Liver (tissue), 9 donors: ENCODE data around the gene JPH3. TPM values are rescaled to one million over a fixed set of nuclear protein-coding genes. Genes with fewer than 3 reads are reported as not detected.

Experiments
- DNase-seq: peaks from one replicate; pipeline ENCODE4 v3.0.0-alpha.2; 2017; ENCODE audit warnings: low spot score
- H3K27ac ChIP-seq, 2 donors: one replicate each; pipeline ENCODE4 v1.7.0; 2013; ENCODE audit warnings: inconsistent platforms in 2 of 2, low read length in 2 of 2, control low read depth in 1 of 2, low read depth in 1 of 2, mild to moderate bottlenecking in 1 of 2
- H3K27me3 ChIP-seq, 4 donors: one replicate each; pipeline versions ENCODE4 v1.6.1 to v1.7.0; 2013; ENCODE audit warnings: low read length in 3 of 4, inconsistent platforms in 1 of 4, mild to moderate bottlenecking in 1 of 4, moderate library complexity in 1 of 4; ENCODE audit not compliant: control insufficient read depth in 4 of 4, insufficient read depth in 4 of 4
- H3K36me3 ChIP-seq, 4 donors: one replicate each; pipeline versions ENCODE4 v1.6.1 to v1.7.0; 2013; ENCODE audit warnings: low read length in 3 of 4, mild to moderate bottlenecking in 3 of 4, low read depth in 1 of 4, moderate library complexity in 1 of 4; ENCODE audit not compliant: control insufficient read depth in 4 of 4, insufficient read depth in 3 of 4
- H3K4me1 ChIP-seq, 4 donors: one replicate each; pipeline versions ENCODE4 v1.6.1 to v1.7.0; 2013; ENCODE audit warnings: low read length in 3 of 4, mild to moderate bottlenecking in 3 of 4, moderate library complexity in 1 of 4; ENCODE audit not compliant: control insufficient read depth in 4 of 4, insufficient read depth in 4 of 4
- H3K4me3 ChIP-seq, 3 donors: one replicate each; pipeline versions ENCODE4 v1.6.1 to v1.7.0; 2013; ENCODE audit warnings: low read length in 3 of 3, control low read depth in 1 of 3, low read depth in 1 of 3, mild to moderate bottlenecking in 1 of 3
- H3K9ac ChIP-seq, 2 donors: one replicate each; pipeline ENCODE4 v1.7.0; 2013; ENCODE audit warnings: low read length in 2 of 2, mild to moderate bottlenecking in 2 of 2, moderate library complexity in 2 of 2, control low read depth in 1 of 2, low read depth in 1 of 2
- H3K9me3 ChIP-seq, 4 donors: one replicate each; pipeline versions ENCODE4 v1.6.1 to v1.7.0; 2013; ENCODE audit warnings: low read length in 3 of 4; ENCODE audit not compliant: control insufficient read depth in 4 of 4
- ATF3 ChIP-seq: IDR thresholded peaks from 2 replicates; pipeline ENCODE4 v1.6.1; 2016; ENCODE audit warnings: antibody characterized with exemption
- EGR1 ChIP-seq, 2 donors: IDR thresholded peaks; 2 replicates each; pipeline ENCODE4 v1.6.1; 2016 to 2018; ENCODE audit warnings: antibody characterized with exemption in 2 of 2, low read depth in 2 of 2
- FOXA1 ChIP-seq: IDR thresholded peaks from 2 replicates; pipeline ENCODE4 v1.6.1; 2016; ENCODE audit warnings: antibody characterized with exemption
- FOXA2 ChIP-seq: IDR thresholded peaks from 2 replicates; pipeline ENCODE4 v1.6.1; 2016; ENCODE audit warnings: antibody characterized with exemption
- GABPA ChIP-seq, 2 donors: IDR thresholded peaks in 1 of 2; conservative IDR thresholded peaks in 1 of 2; 2 replicates each; pipeline ENCODE4 v1.6.1; 2016; ENCODE audit warnings: antibody characterized with exemption in 2 of 2, mild to moderate bottlenecking in 1 of 2, moderate library complexity in 1 of 2
- HNF4A ChIP-seq, 2 donors: conservative IDR thresholded peaks; 2 replicates each; pipeline ENCODE4 v1.6.1; 2016; ENCODE audit warnings: antibody characterized with exemption in 2 of 2, mild to moderate bottlenecking in 2 of 2
- HNF4G ChIP-seq: IDR thresholded peaks from 2 replicates; pipeline ENCODE4 v1.6.1; 2016; ENCODE audit warnings: antibody characterized with exemption
- JUND ChIP-seq, 2 donors: IDR thresholded peaks; 2 replicates each; pipeline ENCODE4 v1.6.1; 2016; ENCODE audit warnings: antibody characterized with exemption in 2 of 2
- NR2F2 ChIP-seq: IDR thresholded peaks from 2 replicates; pipeline ENCODE4 v1.6.1; 2016; ENCODE audit warnings: antibody characterized with exemption
- RAD21 ChIP-seq, 2 donors: IDR thresholded peaks; 2 replicates each; pipeline ENCODE4 v1.6.1; 2016; ENCODE audit warnings: antibody characterized with exemption in 2 of 2, mild to moderate bottlenecking in 2 of 2
- RXRA ChIP-seq, 2 donors: IDR thresholded peaks; 2 replicates each; pipeline ENCODE4 v1.6.1; 2017 to 2018; ENCODE audit warnings: antibody characterized with exemption in 2 of 2, mild to moderate bottlenecking in 1 of 2
- SP1 ChIP-seq: IDR thresholded peaks from 2 replicates; pipeline ENCODE4 v1.6.1; 2018; ENCODE audit warnings: antibody characterized with exemption, mild to moderate bottlenecking
- TAF1 ChIP-seq: conservative IDR thresholded peaks from 2 replicates; pipeline ENCODE4 v1.6.1; 2016; ENCODE audit warnings: antibody characterized with exemption, mild to moderate bottlenecking
- YY1 ChIP-seq: IDR thresholded peaks from 2 replicates; pipeline ENCODE4 v1.6.1; 2016; ENCODE audit warnings: antibody characterized with exemption, mild to moderate bottlenecking
- ZBTB33 ChIP-seq: IDR thresholded peaks from 2 replicates; pipeline ENCODE4 v1.6.1; 2016; ENCODE audit warnings: antibody characterized with exemption
- WGBS: extraction: QIAGEN DNeasy Blood & Tissue Kit; methylation state at CpG from one replicate; pipeline ENCODE4 v1.1.7; 2013; 5-methylcytosine and 5-hydroxymethylcytosine counted together
- polyA plus RNA-seq, 2 donors: library from polyadenylated mRNA; stranded (reverse) in 1 of 2; unstranded in 1 of 2; fragments of 200-250 nt in 1 of 2; fragments of >200 nt in 1 of 2; fragmentation: Nextera tagmentation in 1 of 2; extraction: Ambion mirVana in 1 of 2; gene quantifications; one replicate each; pipeline versions ENCODE4 v1.2.1 to v1.2.3, GENCODE V29; 2013 to 2015
- total RNA-seq, 2 donors: library from RNA; depleted of rRNA; stranded (reverse); fragments of >200 nt; gene quantifications; one replicate each; pipeline ENCODE4 v1.2.3, GENCODE V29; 2014
- TF ChIP-seq, protein P1 (sequence below): fragments of 150-350 bp; IDR thresholded peaks from 2 replicates; pipeline ENCODE4 v1.5.1; 2017; ENCODE audit warnings: improper control_type of control experiment, low read depth, low read length; ENCODE audit not compliant: missing input control
- TF ChIP-seq, protein P2 (sequence below): IDR thresholded peaks from 2 replicates; pipeline ENCODE4 v1.6.1; 2016; ENCODE audit warnings: antibody characterized with exemption
- TF ChIP-seq, protein P3 (sequence below): IDR thresholded peaks from 2 replicates; pipeline ENCODE4 v1.6.1; 2016; ENCODE audit warnings: antibody characterized with exemption, mild to moderate bottlenecking
- donor health status: healthy.
- donor health status: healthy.
- donor health status: healthy.
- donor health status: healthy.
- donor health status: healthy.

The JPH3 gene
- total and polyA plus RNA-seq, 4 donors = under 0.01 to 0.09 (median 0.04) TPM

- no peak for DNase-seq
- Histone ChIP-seq H3K27me3 (no peaks in the 10 kb centered on the region), H3K9ac (no peak overlapping the region), H3K36me3 (no peaks in the 10 kb centered on the region), H3K9me3 (no peaks in the 10 kb centered on the region), H3K4me3 (no peak overlapping the region), H3K27ac (no peak overlapping the region), H3K4me1 (no peaks in the 10 kb centered on the region)
- WGBS = 76% methylated on average over 12 of the region's 12 CpGs
- TF ChIP-seq NR2F2 (no peak), YY1 (no peak), HNF4A (conservative IDR thresholded peaks at IDR 0.05) (no peak), HNF4G (no peak), ZBTB33 (no peak), JUND (IDR thresholded peaks at IDR 0.05) (no peak), RXRA (IDR thresholded peaks at IDR 0.05) (no peak), FOXA2 (no peak), RAD21 (IDR thresholded peaks at IDR 0.05) (no peak), EGR1 (IDR thresholded peaks at IDR 0.05; ENCODE audit: low read depth in 2 of 2) (no peak), GABPA (IDR thresholded peaks at IDR 0.05 in 1 of 2, conservative IDR thresholded peaks at IDR 0.05 in 1 of 2) (no peak), TAF1 (no peak), SP1 (no peak), FOXA1 (no peak), ATF3 (no peak)
- TF ChIP-seq, protein P1, sequence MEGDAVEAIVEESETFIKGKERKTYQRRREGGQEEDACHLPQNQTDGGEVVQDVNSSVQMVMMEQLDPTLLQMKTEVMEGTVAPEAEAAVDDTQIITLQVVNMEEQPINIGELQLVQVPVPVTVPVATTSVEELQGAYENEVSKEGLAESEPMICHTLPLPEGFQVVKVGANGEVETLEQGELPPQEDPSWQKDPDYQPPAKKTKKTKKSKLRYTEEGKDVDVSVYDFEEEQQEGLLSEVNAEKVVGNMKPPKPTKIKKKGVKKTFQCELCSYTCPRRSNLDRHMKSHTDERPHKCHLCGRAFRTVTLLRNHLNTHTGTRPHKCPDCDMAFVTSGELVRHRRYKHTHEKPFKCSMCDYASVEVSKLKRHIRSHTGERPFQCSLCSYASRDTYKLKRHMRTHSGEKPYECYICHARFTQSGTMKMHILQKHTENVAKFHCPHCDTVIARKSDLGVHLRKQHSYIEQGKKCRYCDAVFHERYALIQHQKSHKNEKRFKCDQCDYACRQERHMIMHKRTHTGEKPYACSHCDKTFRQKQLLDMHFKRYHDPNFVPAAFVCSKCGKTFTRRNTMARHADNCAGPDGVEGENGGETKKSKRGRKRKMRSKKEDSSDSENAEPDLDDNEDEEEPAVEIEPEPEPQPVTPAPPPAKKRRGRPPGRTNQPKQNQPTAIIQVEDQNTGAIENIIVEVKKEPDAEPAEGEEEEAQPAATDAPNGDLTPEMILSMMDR = no peak
- TF ChIP-seq, protein P2, sequence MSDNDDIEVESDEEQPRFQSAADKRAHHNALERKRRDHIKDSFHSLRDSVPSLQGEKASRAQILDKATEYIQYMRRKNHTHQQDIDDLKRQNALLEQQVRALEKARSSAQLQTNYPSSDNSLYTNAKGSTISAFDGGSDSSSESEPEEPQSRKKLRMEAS = no peak
- TF ChIP-seq, protein P3, sequence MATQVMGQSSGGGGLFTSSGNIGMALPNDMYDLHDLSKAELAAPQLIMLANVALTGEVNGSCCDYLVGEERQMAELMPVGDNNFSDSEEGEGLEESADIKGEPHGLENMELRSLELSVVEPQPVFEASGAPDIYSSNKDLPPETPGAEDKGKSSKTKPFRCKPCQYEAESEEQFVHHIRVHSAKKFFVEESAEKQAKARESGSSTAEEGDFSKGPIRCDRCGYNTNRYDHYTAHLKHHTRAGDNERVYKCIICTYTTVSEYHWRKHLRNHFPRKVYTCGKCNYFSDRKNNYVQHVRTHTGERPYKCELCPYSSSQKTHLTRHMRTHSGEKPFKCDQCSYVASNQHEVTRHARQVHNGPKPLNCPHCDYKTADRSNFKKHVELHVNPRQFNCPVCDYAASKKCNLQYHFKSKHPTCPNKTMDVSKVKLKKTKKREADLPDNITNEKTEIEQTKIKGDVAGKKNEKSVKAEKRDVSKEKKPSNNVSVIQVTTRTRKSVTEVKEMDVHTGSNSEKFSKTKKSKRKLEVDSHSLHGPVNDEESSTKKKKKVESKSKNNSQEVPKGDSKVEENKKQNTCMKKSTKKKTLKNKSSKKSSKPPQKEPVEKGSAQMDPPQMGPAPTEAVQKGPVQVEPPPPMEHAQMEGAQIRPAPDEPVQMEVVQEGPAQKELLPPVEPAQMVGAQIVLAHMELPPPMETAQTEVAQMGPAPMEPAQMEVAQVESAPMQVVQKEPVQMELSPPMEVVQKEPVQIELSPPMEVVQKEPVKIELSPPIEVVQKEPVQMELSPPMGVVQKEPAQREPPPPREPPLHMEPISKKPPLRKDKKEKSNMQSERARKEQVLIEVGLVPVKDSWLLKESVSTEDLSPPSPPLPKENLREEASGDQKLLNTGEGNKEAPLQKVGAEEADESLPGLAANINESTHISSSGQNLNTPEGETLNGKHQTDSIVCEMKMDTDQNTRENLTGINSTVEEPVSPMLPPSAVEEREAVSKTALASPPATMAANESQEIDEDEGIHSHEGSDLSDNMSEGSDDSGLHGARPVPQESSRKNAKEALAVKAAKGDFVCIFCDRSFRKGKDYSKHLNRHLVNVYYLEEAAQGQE = no peak
Observed at GRCh38 chr16:87618216-87618615, 15.9 kb downstream of the JPH3 start.
